Activated naive CD4-positive, alpha-beta T cell treated with anti-CD3 and anti-CD28 coated beads for 36 hours (primary cell): ENCODE measurements around the gene CENPA. TPM values are rescaled to one million over a fixed set of nuclear protein-coding genes. Genes with fewer than 3 reads are reported as not detected.
"Not testable (repeated sequence)": the region's sequence is repeated elsewhere in the genome, so short reads cannot be mapped to it uniquely, and the experiment has no call there.

ENCODE experiments used
- CTCF ChIA-PET: fragments of 350-600 bp; sonication (Branson Sonifier 250); formaldehyde crosslinking; loops from one replicate; lab custom pipeline; 2021; ENCODE audit warnings: antibody characterized with exemption; lab: Charles Lee
- DNase-seq: peaks from one replicate; pipeline ENCODE4 v3.0.0-alpha.2; 2020
- H3K27ac Mint-ChIP-seq: one replicate; pipeline ENCODE4 v1.8.0; 2021; ENCODE audit warnings: mild to moderate bottlenecking, mixed read lengths
- H3K27me3 Mint-ChIP-seq: one replicate; pipeline ENCODE4 v1.8.0; 2021; ENCODE audit warnings: low read depth, mixed read lengths
- H3K36me3 Mint-ChIP-seq: one replicate; pipeline ENCODE4 v1.8.0; 2021; ENCODE audit warnings: low read depth, mixed read lengths
- H3K4me1 Mint-ChIP-seq: one replicate; pipeline ENCODE4 v1.8.0; 2021; ENCODE audit warnings: low read depth, mixed read lengths
- H3K4me3 Mint-ChIP-seq: one replicate; pipeline ENCODE4 v1.8.0; 2021; ENCODE audit warnings: mild to moderate bottlenecking, moderate library complexity, mixed read lengths
- H3K9me3 Mint-ChIP-seq: one replicate; pipeline ENCODE4 v1.8.0; 2021; ENCODE audit warnings: mixed read lengths
- intact Hi-C: fragments of 100-400 bp; cut with micrococcal nuclease; formaldehyde crosslinking; loops from one replicate; pipeline ENCODE4 v1.15.1; 2023
- total RNA-seq, 2 experiments: library from RNA; stranded (reverse); gene quantifications; one replicate each; pipeline ENCODE4 v1.2.3, GENCODE V29; 2021

The CENPA gene
- total RNA-seq, 2 experiments from 2014 or later: 42.9 to 43.6 TPM

DNA sequence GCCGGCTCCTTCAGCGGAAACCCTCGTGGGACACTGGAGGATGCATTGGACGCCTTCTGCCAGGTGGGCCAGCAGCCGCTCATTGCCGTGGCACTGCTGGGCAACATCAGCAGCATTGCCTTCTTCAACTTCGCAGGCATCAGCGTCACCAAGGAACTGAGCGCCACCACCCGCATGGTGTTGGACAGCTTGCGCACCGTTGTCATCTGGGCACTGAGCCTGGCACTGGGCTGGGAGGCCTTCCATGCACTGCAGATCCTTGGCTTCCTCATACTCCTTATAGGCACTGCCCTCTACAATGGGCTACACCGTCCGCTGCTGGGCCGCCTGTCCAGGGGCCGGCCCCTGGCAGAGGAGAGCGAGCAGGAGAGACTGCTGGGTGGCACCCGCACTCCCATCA lies 7.8 kb upstream of the CENPA start:
- DNase-seq: no peak
- Mint-ChIP-seq H3K36me3 (peaks cover 14% of the 10 kb centered on the region), H3K27me3 (no peaks in the 10 kb centered on the region), H3K4me1 (peaks cover 10% of the 10 kb centered on the region), H3K4me3 (no peak overlapping the region), H3K27ac (no peak overlapping the region), H3K9me3 (no peaks in the 10 kb centered on the region)
- CTCF ChIA-PET: no interaction called here
- intact Hi-C loops: no loop called here

DNA sequence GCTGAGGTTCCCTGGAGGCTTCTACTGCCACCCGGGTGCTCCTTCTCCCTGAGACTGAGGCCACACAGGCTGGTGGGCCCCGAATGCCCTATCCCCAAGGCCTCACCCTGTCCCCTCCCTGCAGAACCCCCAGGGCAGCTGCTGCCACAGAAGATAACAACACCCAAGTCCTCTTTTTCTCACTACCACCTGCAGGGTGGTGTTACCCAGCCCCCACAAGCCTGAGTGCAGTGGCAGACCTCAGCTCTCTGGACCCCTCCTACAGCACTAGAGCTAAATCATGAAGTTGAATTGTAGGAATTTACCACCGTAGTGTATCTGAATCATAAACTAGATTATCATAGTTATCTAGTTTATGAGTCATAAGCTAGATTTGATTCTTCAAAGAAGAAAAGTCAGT lies 7.3 kb upstream of the CENPA start:
- Mint-ChIP-seq H3K9me3 (no peaks in the 10 kb centered on the region), H3K27ac (peak overlapping the region; percentile 75), H3K4me1 (peaks cover 10% of the 10 kb centered on the region), H3K4me3 (no peak overlapping the region), H3K36me3 (peaks cover 14% of the 10 kb centered on the region), H3K27me3 (no peaks in the 10 kb centered on the region)
- CTCF ChIA-PET: no interaction called here
- no peak for DNase-seq
- intact Hi-C loops: no loop called here

DNA sequence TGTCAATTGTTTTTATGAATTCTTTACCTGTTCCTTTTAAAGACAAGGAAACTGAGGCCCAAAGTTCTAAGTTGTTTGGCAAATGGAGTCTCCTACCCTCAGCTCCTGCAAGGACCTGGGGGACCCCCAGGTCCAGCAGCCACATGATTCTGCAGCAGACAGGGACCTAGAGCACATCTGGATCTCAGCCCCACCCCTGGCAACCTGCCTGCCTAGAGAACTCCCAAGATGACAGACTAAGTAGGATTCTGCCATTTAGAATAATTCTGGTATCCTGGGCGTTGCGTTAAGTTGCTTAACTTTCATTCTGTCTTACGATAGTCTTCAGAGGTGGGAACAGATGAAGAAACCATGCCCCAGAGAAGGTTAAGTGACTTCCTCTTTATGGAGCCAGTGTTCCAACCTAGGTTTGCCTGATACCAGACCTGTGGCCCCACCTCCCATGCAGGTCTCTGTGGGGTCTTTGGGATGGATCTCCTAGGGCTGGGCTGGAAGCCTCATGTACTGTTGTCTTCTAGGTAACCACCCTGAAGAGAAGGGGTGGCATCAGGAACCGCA lies 5.6 kb upstream of the CENPA start:
- no peak overlapping the region for H3K4me3 Mint-ChIP-seq
- DNase-seq: no peak
- no peaks in the 10 kb centered on the region for H3K27me3 Mint-ChIP-seq
- H3K27ac Mint-ChIP-seq: no peak overlapping the region
- CTCF ChIA-PET: no interaction called here
- H3K36me3 Mint-ChIP-seq: peaks cover 14% of the 10 kb centered on the region
- intact Hi-C loops: loop anchor here (10.0 kb wide), 1 partner anchor 745 kb away; the partner anchor contains the start of gene RAB10
- no peaks in the 10 kb centered on the region for H3K9me3 Mint-ChIP-seq
- H3K4me1 Mint-ChIP-seq: peaks cover 11% of the 10 kb centered on the region

DNA sequence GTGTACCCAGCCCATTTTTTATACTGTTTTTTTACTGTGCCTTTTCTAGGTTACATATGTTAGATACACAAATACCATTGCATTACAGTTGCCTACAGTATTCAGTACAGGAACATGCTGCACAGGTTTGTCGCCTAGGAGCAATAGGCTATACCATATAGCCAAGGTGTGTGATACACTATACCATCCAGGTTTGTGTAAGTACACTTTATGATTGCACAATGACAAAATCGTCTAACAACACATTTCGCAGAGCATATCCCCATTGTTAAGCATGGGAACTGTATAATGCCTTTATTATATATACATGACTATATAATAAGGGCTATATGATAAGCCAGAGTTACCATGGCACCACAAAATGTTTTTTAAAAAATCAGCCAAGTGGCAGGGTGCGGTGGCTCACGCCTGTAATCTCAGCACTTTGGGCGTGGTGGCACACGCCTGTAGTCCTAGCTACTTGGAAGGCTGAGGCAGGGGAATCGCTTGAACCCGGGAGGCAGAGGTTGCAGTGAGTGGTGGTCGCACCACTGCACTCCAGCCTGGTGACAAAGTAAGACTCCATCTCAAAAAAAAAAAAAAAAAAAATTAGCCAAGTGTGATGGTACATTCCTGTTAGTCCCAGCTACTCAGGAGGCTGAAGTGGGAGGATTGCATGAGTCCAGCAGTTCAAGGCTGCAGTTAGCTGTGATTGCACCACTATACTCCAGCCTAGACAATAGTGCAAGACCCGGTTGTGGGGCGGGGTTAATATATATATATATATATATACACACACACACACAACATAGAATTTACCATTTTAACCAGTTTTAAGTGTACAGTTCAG lies 2.8 kb upstream of the CENPA start:
- peaks cover 17% of the 10 kb centered on the region for H3K4me1 Mint-ChIP-seq
- no peak overlapping the region for H3K4me3 Mint-ChIP-seq
- H3K27ac Mint-ChIP-seq: no peak overlapping the region
- no peaks in the 10 kb centered on the region for H3K9me3 Mint-ChIP-seq
- CTCF ChIA-PET: interaction anchor here (0.6 to 0.7 kb wide), 3 partner anchors 380 to 1576 kb away, joined by 3 to 5 read pairs (median 5); no protein-coding TSS in a partner anchor
- H3K36me3 Mint-ChIP-seq: peaks cover 12% of the 10 kb centered on the region
- intact Hi-C loops: loop anchor here (10.0 kb wide), 1 partner anchor 748 kb away; the partner anchor contains the start of gene RAB10
- no peak for DNase-seq
- peaks cover 9% of the 10 kb centered on the region for H3K27me3 Mint-ChIP-seq

DNA sequence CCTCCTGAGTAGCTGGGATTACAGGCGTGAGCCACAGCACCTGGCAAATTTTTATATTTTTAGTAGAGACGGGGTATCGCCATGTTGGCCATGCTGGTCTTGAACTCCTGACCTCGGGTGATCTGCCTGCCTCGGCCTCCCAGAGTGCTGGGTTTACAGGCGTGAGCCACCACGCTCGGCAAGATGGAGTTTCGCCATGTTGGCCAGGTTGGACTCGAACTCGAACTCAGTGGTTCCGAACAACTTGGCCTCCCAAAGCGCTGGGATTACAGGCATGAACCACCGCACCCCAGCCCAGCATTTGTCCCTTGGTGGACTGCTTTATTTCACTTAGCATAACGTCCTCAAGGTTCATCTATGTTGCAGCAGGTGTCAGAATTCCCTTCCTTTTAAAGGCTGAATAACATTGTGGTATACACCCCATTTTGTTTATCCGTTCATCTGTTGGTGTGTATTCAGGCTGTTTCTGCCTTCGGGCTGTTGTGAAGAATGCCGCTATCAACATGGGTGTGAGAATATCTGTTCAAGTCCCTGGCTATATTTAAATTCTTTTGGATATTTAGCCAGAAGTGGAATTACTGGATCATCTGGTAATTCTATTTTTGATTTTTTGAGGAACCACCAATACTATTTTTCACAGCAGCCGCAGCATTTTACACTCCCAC lies 1.2 kb upstream of the CENPA start:
- no peak for DNase-seq
- intact Hi-C loops: loop anchor here (1.0 to 10.0 kb wide), 6 partner anchors 13 to 907 kb away; partner anchors contain the start of genes ASXL2, DPYSL5, RAB10 and SLC35F6
- H3K36me3 Mint-ChIP-seq: peaks cover 21% of the 10 kb centered on the region
- peaks cover 10% of the 10 kb centered on the region for H3K4me1 Mint-ChIP-seq
- H3K27ac Mint-ChIP-seq: no peak overlapping the region
- H3K27me3 Mint-ChIP-seq: peaks cover 18% of the 10 kb centered on the region
- CTCF ChIA-PET: no interaction called here
- no peaks in the 10 kb centered on the region for H3K9me3 Mint-ChIP-seq
- peak overlapping the region; percentile 71 for H3K4me3 Mint-ChIP-seq

DNA sequence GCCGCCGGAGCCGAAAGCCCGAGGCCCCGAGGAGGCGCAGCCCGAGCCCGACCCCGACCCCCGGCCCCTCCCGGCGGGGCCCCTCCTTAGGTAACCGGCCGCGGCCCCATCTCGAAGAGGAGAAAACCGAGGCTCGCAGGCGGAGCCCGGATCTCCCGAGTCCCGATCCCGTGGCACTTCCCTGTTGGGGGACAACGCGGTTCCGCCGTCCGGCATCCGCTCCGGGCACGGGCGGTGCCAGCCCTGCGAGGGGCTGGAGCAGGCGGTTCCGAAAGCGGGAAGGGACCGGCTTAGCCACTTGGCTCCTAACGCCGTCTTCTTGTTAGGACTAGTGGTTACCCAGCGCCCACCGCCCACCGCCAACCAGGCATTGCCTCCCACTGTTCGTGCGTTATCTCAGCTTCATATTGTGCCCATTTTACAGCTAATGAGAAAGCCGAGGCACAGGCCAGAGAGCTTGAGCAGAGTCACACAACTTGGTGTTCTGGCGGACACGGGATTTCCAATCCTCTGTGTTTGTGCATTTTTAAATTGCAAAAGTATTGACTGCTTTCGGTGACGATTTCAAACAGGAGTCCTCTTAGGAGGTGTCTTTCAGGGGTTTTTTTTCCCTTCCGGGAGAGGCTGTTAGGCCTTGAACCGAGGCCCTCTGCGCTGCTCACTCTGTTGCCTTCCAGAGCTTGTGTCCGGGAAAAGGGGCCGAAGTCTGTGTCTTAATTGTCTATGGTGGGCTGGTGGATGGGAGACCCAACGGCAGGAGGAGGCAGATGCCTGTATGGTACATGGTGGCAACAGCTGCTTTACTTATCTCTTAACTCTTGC lies 562 bp downstream of the CENPA start:
- peaks cover 10% of the 10 kb centered on the region for H3K4me1 Mint-ChIP-seq
- peaks cover 5% of the 10 kb centered on the region for H3K9me3 Mint-ChIP-seq
- no peak overlapping the region for H3K27ac Mint-ChIP-seq
- peak overlapping the region; percentile 72 for H3K4me3 Mint-ChIP-seq
- peaks cover 25% of the 10 kb centered on the region for H3K36me3 Mint-ChIP-seq
- intact Hi-C loops: loop anchor here (5.0 to 10.0 kb wide), 3 partner anchors 61 to 909 kb away; partner anchors contain the start of genes ASXL2, DPYSL5 and RAB10
- DNase-seq: peak; percentile 34
- H3K27me3 Mint-ChIP-seq: peaks cover 20% of the 10 kb centered on the region
- CTCF ChIA-PET: interaction anchor here (1.1 kb wide), 2 partner anchors 9 to 14 kb away, joined by 3 read pairs; no protein-coding TSS in a partner anchor

DNA sequence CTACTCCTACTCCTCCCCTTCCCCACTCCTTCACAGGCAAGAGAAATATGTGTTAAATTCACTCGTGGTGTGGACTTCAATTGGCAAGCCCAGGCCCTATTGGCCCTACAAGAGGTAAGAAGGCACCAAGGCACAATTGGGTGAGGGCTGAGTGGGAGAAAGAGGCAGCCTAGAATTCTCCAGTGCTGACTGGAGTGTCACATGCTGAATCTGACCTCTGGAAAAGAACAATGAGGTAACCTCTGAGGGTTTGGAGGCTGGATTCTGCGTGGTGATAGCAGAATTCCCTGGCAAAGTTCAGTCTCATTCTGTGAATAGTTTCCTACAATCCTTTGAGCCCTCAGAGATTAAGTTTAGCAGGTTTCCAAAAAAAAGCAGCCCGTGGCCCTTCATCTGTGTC lies 6.9 kb downstream of the CENPA start:
- no peak overlapping the region for H3K27ac Mint-ChIP-seq
- peaks cover 14% of the 10 kb centered on the region for H3K27me3 Mint-ChIP-seq
- H3K4me1 Mint-ChIP-seq: peaks cover 4% of the 10 kb centered on the region
- H3K9me3 Mint-ChIP-seq: peaks cover 5% of the 10 kb centered on the region
- CTCF ChIA-PET: interaction anchor here (0.5 kb wide), 1 partner anchor 60 kb away, joined by 3 read pairs; no protein-coding TSS in a partner anchor
- intact Hi-C loops: no loop called here
- DNase-seq: no peak
- H3K36me3 Mint-ChIP-seq: peaks cover 50% of the 10 kb centered on the region
- no peak overlapping the region for H3K4me3 Mint-ChIP-seq

DNA sequence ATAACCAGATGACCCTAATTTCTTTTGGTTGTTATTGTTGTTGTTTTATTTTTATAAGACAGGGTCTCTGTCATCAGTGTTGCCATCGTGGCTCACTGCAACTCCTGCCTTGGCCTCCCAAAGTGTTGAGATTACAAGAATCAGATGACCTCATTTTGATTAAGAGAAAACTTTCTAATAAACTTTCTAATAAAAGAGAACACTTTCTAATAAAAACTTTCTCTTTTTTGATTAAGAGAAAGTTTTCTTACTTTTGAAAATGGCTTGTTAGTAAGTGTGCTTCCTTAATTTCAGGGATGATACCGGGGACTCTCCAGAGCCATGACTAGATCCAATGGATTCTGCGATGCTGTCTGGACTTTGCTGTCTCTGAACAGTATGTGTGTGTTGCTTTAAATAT lies 7.7 kb downstream of the CENPA start:
- Mint-ChIP-seq H3K4me1 (no peaks in the 10 kb centered on the region), H3K36me3 (peaks cover 45% of the 10 kb centered on the region), H3K9me3 (peaks cover 5% of the 10 kb centered on the region), H3K4me3 (no peak overlapping the region), H3K27ac (no peak overlapping the region), H3K27me3 (peaks cover 7% of the 10 kb centered on the region)
- DNase-seq: no peak
- CTCF ChIA-PET: no interaction called here
- intact Hi-C loops: no loop called here

DNA sequence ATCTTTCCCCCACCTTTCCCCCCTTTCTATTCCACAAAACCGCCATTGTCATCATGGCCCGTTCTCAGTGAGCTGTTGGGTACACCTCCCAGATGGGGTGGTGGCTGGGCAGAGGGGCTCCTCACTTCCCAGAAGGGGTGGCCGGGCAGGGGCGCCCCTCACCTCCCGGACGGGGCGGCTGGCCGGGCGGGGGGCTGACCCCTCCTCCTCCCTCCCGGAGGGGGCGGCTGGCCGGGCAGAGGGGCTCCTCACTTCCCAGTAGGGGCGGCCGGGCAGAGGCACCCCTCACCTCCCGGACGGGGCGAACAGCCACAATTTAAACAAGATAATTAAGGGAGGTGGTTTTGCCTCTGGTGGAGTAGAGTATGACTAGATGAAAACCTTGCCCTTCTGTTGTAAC lies 9.3 kb downstream of the CENPA start:
- H3K4me3 Mint-ChIP-seq, H3K27ac Mint-ChIP-seq, H3K4me1 Mint-ChIP-seq, H3K27me3 Mint-ChIP-seq, CTCF ChIA-PET, intact Hi-C loops, H3K9me3 Mint-ChIP-seq, DNase-seq: not testable (repeated sequence)
- H3K36me3 Mint-ChIP-seq: peaks cover 35% of the 10 kb centered on the region

DNA sequence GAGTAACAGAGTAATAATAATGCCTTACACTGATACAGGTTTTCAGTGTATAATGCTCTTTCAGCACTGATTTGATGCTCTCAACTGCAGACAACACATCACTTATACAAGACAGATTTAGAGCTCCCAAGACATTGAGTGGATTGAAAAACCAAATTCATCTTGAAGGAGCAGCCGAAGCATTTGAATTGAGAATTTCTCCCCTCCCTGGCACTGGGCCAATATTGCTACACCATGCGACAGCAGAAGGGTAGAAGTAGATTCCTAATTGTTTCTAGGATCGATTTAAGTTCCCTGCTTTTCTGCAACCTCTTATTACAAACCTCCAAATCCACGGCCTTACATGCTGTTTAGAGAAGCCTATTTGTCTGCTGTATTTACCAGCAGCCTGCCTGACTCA lies 15.5 kb downstream of the CENPA start:
- Mint-ChIP-seq H3K4me3 (no peak overlapping the region), H3K36me3 (peaks cover 4% of the 10 kb centered on the region), H3K27me3 (no peaks in the 10 kb centered on the region), H3K27ac (no peak overlapping the region), H3K9me3 (no peaks in the 10 kb centered on the region), H3K4me1 (peaks cover 2% of the 10 kb centered on the region)
- intact Hi-C loops: no loop called here
- no peak for DNase-seq
- CTCF ChIA-PET: no interaction called here

DNA sequence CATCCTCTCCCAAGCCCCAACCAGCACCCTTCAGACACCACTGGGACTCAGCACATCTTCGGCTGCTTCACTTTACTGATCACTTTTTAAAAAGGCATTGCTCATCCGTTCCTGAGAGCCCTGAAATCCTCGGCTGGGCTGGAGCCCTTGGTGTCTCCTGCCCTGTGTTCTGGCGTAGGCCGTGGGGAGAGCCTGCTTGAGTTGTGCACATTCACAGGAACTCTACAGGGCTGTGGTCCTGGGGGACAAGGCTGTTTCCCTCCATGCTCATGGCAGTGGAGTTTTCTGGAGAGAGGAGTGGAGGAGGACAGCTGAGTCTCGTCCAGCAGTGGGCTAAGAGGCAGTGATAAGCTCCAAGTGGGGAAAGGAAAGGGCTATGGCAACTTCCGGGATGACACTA lies 15.9 kb downstream of the CENPA start:
- H3K27ac Mint-ChIP-seq: no peak overlapping the region
- H3K9me3 Mint-ChIP-seq: no peaks in the 10 kb centered on the region
- H3K36me3 Mint-ChIP-seq: peaks cover 3% of the 10 kb centered on the region
- DNase-seq: no peak
- H3K4me3 Mint-ChIP-seq: no peak overlapping the region
- CTCF ChIA-PET: no interaction called here
- intact Hi-C loops: no loop called here
- no peaks in the 10 kb centered on the region for H3K27me3 Mint-ChIP-seq
- peaks cover 2% of the 10 kb centered on the region for H3K4me1 Mint-ChIP-seq

DNA sequence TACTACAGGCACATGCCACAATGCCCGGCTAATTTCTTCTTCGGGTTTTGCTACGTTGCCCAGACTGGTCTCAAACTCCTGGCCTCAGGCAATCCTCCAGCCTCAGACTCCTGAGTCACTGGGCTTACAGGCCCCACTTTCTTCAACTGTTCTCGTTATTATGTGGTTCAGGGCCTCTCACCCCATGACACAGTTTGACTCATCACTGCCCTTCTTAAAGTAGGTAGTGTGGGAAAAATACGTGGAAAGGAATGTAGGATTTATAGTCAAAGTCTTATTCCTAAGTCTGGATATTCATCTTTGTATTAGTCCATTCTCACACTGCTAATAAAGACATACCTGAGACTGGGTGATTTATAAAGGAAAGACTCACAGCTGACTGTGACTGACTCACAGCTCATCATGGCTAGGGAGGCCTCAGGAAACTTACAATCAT lies 19.4 kb downstream of the CENPA start:
- Mint-ChIP-seq H3K27ac (no peak overlapping the region), H3K4me1 (peaks cover 17% of the 10 kb centered on the region), H3K36me3 (no peaks in the 10 kb centered on the region), H3K27me3 (no peaks in the 10 kb centered on the region), H3K9me3 (no peaks in the 10 kb centered on the region), H3K4me3 (no peak overlapping the region)
- CTCF ChIA-PET: no interaction called here
- DNase-seq: no peak
- intact Hi-C loops: no loop called here
